ENCODE data around the gene KCTD6. TPM values are rescaled to one million over a fixed set of nuclear protein-coding genes. Genes with fewer than 3 reads are reported as not detected.

The KCTD6 gene
- total and polyA plus RNA-seq, 2 experiments from 2014 or later: 28.3 to 34.6 TPM

GRCh38 chr3:58502872-58503271 is 11.0 kb downstream of the KCTD6 start:
- no peak for ATAC-seq

GRCh38 chr3:58507356-58508078 is 15.6 kb downstream of the KCTD6 start:
- Histone ChIP-seq H3K9me2 (ENCODE audit: insufficient read depth) (peaks cover 4% of the 10 kb centered on the region; the same call in 1 of the 2 replicates), H4K20me1 (replicated peaks; ENCODE audit: insufficient read depth) (no peaks in the 10 kb centered on the region), H3K4me1 (ENCODE audit: insufficient read depth) (no peaks in the 10 kb centered on the region), H3K4me3 (no peak overlapping the region), H3K36me3 (ENCODE audit: insufficient read depth) (no peaks in the 10 kb centered on the region), H3F3A (replicated peaks; ENCODE audit: low read depth) (no peaks in the 10 kb centered on the region), H3K27me3 (ENCODE audit: insufficient read depth) (no peaks in the 10 kb centered on the region), H3K79me2 (replicated peaks; ENCODE audit: insufficient read depth) (peaks cover 11% of the 10 kb centered on the region; the same call in 1 of the 2 replicates), H3K4me2 (no peak overlapping the region), H3K27ac (ENCODE audit: low read depth) (no peak overlapping the region), H2AFZ (no peak overlapping the region)
- Mint-ChIP-seq H3K4me1 (no peaks in the 10 kb centered on the region), H3K27me3 (ENCODE audit: insufficient read depth, low read depth, poor library complexity) (peaks cover 1% of the 10 kb centered on the region), H3K27ac (no peak overlapping the region), H3K9me3 (no peaks in the 10 kb centered on the region), H3K36me3 (ENCODE audit: low read depth) (peaks cover 1% of the 10 kb centered on the region; the same call in 1 of the 3 replicates), H3K4me3 (no peak overlapping the region)
- DNase-seq (ENCODE audit: low spot score) (no peak), ATAC-seq (no peak)
- TF ChIP-seq POLR2AphosphoS5 (IDR thresholded peaks at IDR 0.05; ENCODE audit: low read depth) (no peak), ZNF462 (CRISPR knock-in tag; IDR thresholded peaks at IDR 0.05) (no peak), CTCF (conservative IDR thresholded peaks at IDR 0.05; ENCODE audit: low read depth in 2 of 2) (no peak), ETS1 (IDR thresholded peaks at IDR 0.05) (no peak), CREB1 (CRISPR knock-in tag; IDR thresholded peaks at IDR 0.05; ENCODE audit: low read depth) (no peak), NANOG (IDR thresholded peaks at IDR 0.05; ENCODE audit: borderline replicate concordance) (no peak), ZNF331 (CRISPR knock-in tag; IDR thresholded peaks at IDR 0.05; ENCODE audit: low read depth) (no peak), EZH2 (IDR thresholded peaks at IDR 0.05; ENCODE audit: low read depth, unreplicated experiment) (no peak), JUNB (IDR thresholded peaks at IDR 0.05; ENCODE audit: unreplicated experiment) (no peak), ZNF114 (CRISPR knock-in tag; IDR thresholded peaks at IDR 0.05) (no peak)

More at GRCh38 chr3:58502872-58503271, 11.0 kb downstream of the KCTD6 start:
- Histone ChIP-seq H3K4me1 (ENCODE audit: insufficient read depth) (no peaks in the 10 kb centered on the region; the same call in 1 of the 2 replicates), H2AFZ (no peak overlapping the region), H3K4me3 (no peak overlapping the region), H3K4me2 (no peak overlapping the region), H3K27me3 (ENCODE audit: insufficient read depth) (no peaks in the 10 kb centered on the region), H3K36me3 (ENCODE audit: insufficient read depth) (no peaks in the 10 kb centered on the region), H3K9me2 (ENCODE audit: insufficient read depth) (no peaks in the 10 kb centered on the region), H3K79me2 (replicated peaks; ENCODE audit: insufficient read depth) (peaks cover 55% of the 10 kb centered on the region), H4K20me1 (replicated peaks; ENCODE audit: insufficient read depth) (no peaks in the 10 kb centered on the region; the same call in 1 of the 2 replicates), H3F3A (replicated peaks; ENCODE audit: low read depth) (no peaks in the 10 kb centered on the region), H3K27ac (ENCODE audit: low read depth) (no peak overlapping the region)
- H3K4me1 Mint-ChIP-seq: peaks cover 7% of the 10 kb centered on the region; the same call in 2 of the 3 replicates
- H3K4me3 Mint-ChIP-seq: no peak overlapping the region
- no peak for TF ChIP-seq ZNF331 (CRISPR knock-in tag; IDR thresholded peaks at IDR 0.05; ENCODE audit: low read depth)
- no peak for TF ChIP-seq NANOG (IDR thresholded peaks at IDR 0.05; ENCODE audit: borderline replicate concordance)
- H3K9me3 Mint-ChIP-seq: no peaks in the 10 kb centered on the region
- peaks cover 30% of the 10 kb centered on the region for H3K36me3 Mint-ChIP-seq (ENCODE audit: low read depth)
- H3K27me3 Mint-ChIP-seq (ENCODE audit: insufficient read depth, low read depth, poor library complexity): no peaks in the 10 kb centered on the region
- DNase-seq (ENCODE audit: low spot score): no peak
- no peak overlapping the region for H3K27ac Mint-ChIP-seq
